Mucosa of descending colon (tissue), 3 donors: ENCODE measurements around the gene ACYP2. TPM values are rescaled to one million over a fixed set of nuclear protein-coding genes. Genes with fewer than 3 reads are reported as not detected.

Experiments used
- ATAC-seq: fragments of 200-7000 bp; cut with Tn5 transposase; one replicate; pipeline ENCODE4 v1.9.1; 2020; ENCODE audit warnings: mild to moderate bottlenecking, moderate library complexity
- DNase-seq, 3 donors: peaks; one replicate each; pipeline ENCODE4 v3.0.0-alpha.2; 2020
- H3K36me3 ChIP-seq: fragments of 200-600 bp; one replicate; pipeline ENCODE4 v1.8.0; 2021; ENCODE audit warnings: low read depth, mild to moderate bottlenecking
- H3K4me1 ChIP-seq: fragments of 200-600 bp; one replicate; pipeline ENCODE4 v1.8.0; 2021; ENCODE audit warnings: low read depth, mild to moderate bottlenecking
- H3K4me3 ChIP-seq: fragments of 200-600 bp; one replicate; pipeline ENCODE4 v1.8.0; 2021; ENCODE audit warnings: mild to moderate bottlenecking
- H3K9me3 ChIP-seq: fragments of 200-600 bp; one replicate; pipeline ENCODE4 v1.8.0; 2021; ENCODE audit warnings: mild to moderate bottlenecking
- CTCF ChIP-seq: fragments of 200-600 bp; IDR thresholded peaks from one replicate; pipeline ENCODE4 v1.8.0; 2022; ENCODE audit warnings: antibody characterized with exemption, mild to moderate bottlenecking
- intact Hi-C, 2 donors: fragments of 100-400 bp; cut with DNase I in 1 of 2; cut with micrococcal nuclease in 1 of 2; formaldehyde crosslinking; loops; one replicate each; pipeline versions ENCODE4 v1.11.0 to v1.11.1; 2022; cut with DNase I, micrococcal nuclease
- total RNA-seq, 3 donors: library from RNA; stranded (reverse); fragmentation: NEBNext Ultra II Directional in 2 of 3; extraction: Animal tissue kit (Norgen Biotek cat#: 25700) in 2 of 3; gene quantifications; one replicate each; pipeline versions ENCODE4 v1.2.1 to v1.2.4, GENCODE V29; 2021 to 2023
- donor health status: DM: no; HTN: no; CAD: no; lungs with moderate emphysema.
- donor health status: DM: no; HTN: no; CAD: no.
- donor health status: DM: no; HTN: yes; CAD: no.

The ACYP2 gene
- total RNA-seq, 3 donors from 2014 or later: 10.7 to 17.8 (median 13.8) TPM

- Histone ChIP-seq H3K4me1 (no peaks in the 10 kb centered on the region), H3K4me3 (no peak overlapping the region), H3K9me3 (no peaks in the 10 kb centered on the region), H3K36me3 (no peaks in the 10 kb centered on the region)
- intact Hi-C loops: no loop called here
- ATAC-seq: no peak
- no peak for DNase-seq
- no peak for TF ChIP-seq CTCF
Observed at GRCh38 chr2:54206596-54206995, 91.2 kb downstream of the ACYP2 start.

DNA sequence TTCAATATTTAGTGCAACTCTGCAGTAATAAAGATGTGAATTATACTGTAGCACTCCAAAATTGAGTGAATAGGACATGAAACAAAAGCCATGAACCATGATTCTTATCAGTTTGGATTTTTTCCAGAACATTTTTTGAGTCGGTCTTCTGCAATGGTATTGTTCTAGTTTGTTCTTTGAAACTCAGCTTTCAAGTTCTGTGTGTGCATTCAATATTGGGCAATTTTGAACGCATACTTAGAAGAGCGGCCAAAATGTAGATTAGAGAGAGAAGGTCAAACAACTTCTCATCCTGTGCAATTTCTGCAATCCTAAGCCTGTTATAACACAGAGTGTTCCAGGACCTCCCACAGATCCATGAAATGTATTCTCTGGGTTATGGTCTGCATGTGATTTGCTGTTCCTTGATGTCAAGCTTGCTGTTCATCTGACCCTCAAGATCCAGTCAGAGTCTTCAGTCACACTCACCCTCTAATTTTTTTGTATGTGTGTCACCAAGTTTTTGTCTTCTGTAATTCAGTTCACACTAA is 92.3 kb downstream of the ACYP2 start:
- no peak for TF ChIP-seq CTCF
- intact Hi-C loops: no loop called here
- no peak for ATAC-seq

DNA sequence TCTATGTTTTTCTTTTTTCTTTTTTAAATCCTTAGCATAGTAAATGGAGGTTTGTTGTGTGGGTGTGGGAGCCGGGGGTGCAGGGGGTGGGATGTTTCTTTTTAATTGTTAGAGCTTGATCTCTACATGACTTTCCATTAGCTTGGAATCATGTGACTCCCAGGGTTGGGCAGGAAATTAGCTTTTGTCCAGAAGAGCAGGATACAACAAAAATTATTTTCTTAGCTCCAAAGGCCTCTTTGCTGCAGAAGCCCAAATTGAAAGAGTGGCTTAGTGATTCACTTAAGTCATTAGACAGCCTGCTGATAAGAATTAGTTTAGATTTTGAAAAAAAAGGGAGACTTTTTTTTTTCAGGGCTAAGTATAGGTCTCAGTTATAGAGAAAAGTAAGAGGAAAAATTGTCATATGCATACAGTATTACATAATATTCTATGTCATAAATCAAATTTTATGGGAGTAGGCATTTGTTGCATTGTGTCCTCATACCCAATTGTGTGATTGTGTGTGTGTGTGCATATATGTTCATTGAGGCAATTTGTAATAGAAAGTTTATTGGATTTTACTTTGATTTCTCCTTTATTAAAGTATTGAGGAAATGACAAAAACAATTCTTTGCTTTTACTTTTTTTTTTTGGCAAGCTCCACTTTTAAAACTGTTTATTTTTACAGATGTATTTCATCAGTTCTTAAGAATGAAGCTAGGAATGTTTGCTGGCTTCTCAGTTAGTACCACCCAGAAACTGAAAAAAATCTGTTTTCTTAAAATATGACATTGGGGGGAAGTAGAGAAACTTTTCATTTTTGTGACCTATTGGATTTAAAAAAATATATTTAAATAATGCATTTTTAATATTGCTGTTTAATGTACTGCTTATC is 93.2 kb downstream of the ACYP2 start:
- intact Hi-C loops: no loop called here
- no peak for TF ChIP-seq CTCF
- no peak for DNase-seq
- no peak for ATAC-seq
- H3K9me3 ChIP-seq: no peaks in the 10 kb centered on the region
- no peak overlapping the region for H3K4me3 ChIP-seq
- no peaks in the 10 kb centered on the region for H3K36me3 ChIP-seq
- no peaks in the 10 kb centered on the region for H3K4me1 ChIP-seq

More for the DNA sequence above, 92.3 kb downstream of the ACYP2 start:
- H3K36me3 ChIP-seq: no peaks in the 10 kb centered on the region
- DNase-seq: no peak
- H3K9me3 ChIP-seq: no peaks in the 10 kb centered on the region
- H3K4me3 ChIP-seq: no peak overlapping the region
- no peaks in the 10 kb centered on the region for H3K4me1 ChIP-seq

- TF ChIP-seq CTCF: no peak
- ATAC-seq: no peak
- Histone ChIP-seq H3K4me1 (no peaks in the 10 kb centered on the region), H3K9me3 (no peaks in the 10 kb centered on the region), H3K4me3 (no peak overlapping the region), H3K36me3 (no peaks in the 10 kb centered on the region)
- DNase-seq: no peak
- intact Hi-C loops: no loop called here
Observed at GRCh38 chr2:54209379-54209778, 94.0 kb downstream of the ACYP2 start.

GRCh38 chr2:54212456-54212855 is 97.0 kb downstream of the ACYP2 start:
- ATAC-seq (no peak), DNase-seq (no peak)
- Histone ChIP-seq H3K36me3 (no peaks in the 10 kb centered on the region), H3K4me3 (no peak overlapping the region), H3K4me1 (no peaks in the 10 kb centered on the region), H3K9me3 (no peaks in the 10 kb centered on the region)
- intact Hi-C loops: no loop called here
- no peak for TF ChIP-seq CTCF
